NCI-H510A (cell line): ENCODE data around the gene ZC3H7A.
A peak's percentile ranks its signal among the peaks of the same experiment; 100 is the strongest.

Experiments
- DNase-seq: peaks from one replicate; lab custom pipeline; 2025; lab: John Stamatoyannopoulos, UW

Gene ZC3H7A

GRCh38 chr16:11737713-11738112 is 59.3 kb downstream of the ZC3H7A start:
- no peak for DNase-seq

- DNase-seq, result no peak
Measured at GRCh38 chr16:11736903-11737302, 60.2 kb downstream of the ZC3H7A start.

DNA sequence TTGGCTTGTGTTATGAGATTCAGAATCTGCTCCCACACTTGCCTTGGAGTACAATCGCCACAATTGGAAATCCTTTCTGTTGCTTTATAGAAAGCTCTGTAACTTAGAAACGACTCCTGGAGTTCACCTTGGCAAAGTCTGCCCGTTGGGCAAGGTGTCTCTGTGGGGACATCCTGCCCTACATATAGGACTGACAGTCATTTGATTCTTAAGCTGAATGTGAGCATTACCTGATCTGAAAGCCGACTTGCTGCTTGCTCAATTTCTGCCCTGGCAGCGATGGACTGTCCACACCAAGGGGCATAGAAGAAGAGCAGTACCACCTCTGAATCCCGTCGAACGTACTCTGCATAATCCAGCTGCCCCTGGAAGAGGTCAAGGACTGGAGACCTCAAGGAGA is 61.3 kb downstream of the ZC3H7A start:
- DNase-seq, result no peak

DNA sequence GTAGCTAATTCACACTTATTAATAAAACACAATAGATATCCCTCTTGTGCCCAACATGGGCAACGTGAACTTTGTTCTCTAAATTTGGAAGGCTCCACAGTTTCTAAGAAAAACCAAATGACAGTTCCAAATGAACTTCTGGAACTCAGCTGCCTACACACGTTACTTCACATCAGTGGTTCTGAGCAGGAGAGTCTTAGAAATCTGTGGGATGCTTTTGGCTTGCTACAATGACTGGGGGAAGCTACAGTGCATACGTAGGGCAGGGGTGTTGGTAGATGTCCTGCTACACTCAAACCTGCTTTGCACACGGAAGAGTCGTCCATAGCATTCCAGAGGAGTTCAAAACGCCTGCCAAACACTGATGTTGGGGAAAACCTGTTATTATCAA is 62.4 kb downstream of the ZC3H7A start:
- no peak for DNase-seq

- DNase-seq, result no peak
Measured at GRCh38 chr16:11734025-11734652, 62.9 kb downstream of the ZC3H7A start.

DNA sequence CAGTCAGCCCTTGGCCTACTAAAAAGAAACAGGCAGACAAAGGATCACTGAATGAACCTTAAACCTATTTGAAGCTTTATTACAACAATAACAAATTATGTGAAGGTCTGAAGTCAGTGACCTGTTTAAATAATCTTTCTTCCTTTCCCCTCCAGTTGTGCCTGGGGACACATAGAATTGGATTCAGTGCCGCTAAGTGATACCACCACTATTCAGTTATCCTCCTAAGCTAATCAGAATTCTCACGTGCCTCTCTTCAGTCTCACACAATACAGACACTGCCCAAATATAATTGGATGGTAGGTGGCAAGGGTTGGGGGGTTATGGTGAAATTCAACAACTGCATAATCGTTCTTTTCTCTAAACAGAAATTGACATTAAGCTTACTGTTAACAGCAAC is 65.8 kb downstream of the ZC3H7A start:
- DNase-seq, result no peak

GRCh38 chr16:11729787-11730186 is 67.3 kb downstream of the ZC3H7A start:
- DNase-seq, result no peak

DNA sequence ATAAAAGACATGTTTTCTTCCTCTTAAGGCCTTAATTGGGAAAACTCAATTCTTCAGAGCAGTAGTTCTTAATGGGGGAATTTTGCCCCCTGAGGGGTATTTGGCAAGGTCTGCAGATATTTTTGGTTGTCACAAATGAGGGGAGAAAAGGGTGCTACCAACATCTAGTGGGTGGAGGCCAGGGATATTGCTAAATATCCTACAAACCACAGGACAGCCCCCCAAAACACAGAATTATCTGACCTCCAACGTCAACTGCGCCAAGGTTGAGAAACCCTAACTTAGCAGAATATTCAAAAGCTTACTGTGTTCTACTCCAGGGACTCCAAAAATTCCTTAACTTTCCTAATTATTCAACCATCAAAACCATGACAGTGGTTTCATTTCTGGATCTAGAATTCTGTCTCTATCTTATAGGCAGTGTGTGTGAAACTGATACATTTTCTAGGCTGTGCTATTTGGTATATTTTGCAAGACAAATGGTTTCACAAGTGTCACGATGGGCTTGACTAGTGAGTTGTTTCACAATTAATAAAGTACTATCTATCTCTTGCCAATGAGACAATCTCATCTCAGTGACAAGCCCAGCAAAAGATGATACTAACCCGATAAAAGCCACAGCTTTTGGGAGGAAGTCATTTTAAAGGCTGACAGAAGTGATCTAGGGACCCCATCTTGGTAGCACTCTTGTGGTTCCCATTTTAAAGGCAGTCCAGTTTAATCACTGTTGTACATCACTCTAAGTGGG is 69.1 kb downstream of the ZC3H7A start:
- DNase-seq, result no peak

GRCh38 chr16:11726008-11726407 is 71.0 kb downstream of the ZC3H7A start:
- no peak for DNase-seq

DNA sequence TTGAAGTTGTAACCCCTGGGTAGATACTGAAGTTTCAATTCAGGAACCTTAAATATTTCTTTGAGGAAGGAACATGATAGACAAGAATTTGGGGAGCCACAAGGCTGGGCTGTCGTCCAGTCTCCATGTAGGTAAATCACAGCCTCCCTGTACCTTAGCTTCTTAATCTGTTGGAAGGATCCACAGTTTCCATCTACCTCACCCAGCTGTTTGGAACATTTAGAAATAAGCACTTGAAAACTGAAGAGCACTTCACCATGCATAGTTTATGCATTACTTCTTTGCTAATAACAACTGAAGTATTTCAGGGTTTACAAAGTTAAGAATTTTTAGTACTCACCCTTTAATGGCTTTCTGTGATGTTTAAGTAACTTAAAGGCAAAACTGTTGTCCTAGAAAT is 71.6 kb downstream of the ZC3H7A start:
- peak; percentile 13 for DNase-seq

DNA sequence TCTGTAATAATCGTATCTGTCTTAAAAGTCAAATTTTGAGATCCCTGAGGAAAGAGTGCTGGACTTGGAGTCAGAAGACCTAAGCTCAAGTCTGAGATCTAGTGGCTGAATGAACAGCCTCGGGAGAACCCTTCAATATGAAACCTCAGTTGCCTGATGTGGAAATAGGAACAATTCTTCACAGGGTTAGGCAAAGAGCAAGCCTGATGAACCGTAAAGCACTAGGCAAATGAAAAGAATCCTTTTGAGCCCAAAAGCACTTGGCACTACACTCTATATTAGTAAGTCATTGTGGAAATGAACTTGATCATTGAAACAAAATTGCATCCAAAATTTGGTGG is 74.6 kb downstream of the ZC3H7A start:
- no peak for DNase-seq

DNA sequence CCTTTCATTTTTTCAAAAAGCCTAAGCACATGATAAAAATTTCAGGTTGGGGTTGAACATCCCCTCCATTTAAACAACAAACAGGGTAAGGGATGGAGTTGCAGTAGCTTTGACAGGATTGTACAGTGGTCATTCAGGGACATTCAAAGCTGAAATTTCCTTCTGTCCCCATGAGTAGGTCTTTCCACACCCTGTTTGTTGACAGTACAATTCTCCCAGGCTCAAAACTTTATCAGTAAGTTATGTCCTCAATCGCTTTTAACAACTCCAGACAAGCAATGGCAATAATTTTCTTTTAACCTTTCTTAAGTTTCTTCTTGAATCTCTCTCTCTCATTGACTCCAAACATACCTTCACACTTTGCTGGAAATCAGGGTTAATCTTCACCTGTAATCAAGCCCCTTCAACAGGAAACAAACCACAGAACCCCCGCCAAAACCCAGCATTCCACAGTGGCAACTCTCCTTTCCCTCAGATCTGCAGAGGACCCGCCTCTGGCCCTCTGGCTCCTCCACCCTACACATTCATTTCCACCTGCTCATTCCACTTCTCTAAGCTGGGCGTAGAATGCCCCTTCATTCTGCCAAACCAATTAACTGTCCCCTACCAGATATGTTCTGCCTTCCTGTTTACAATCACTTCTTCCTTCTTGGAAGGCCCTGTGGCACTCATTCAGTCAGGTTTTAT is 75.1 kb downstream of the ZC3H7A start:
- DNase-seq, result no peak

DNA sequence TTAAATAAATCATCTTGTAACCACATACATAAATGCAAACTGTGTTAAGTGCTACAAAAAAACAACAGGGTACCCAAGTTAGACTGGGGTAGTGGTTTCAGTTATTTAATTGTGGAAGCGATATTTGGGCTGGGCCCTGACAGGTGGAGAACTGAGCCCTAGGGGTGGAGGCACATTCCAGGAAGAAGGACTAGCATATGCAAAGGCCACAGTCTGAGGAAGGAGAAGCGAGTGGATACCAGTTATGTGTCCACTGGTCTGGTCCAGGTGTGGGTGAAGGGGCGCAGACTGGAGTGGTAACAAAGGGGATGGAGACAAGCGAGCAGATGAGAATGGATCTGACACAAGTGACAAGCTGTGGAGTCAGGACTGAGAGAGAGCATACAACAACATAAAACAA is 77.3 kb downstream of the ZC3H7A start:
- DNase-seq, result no peak

DNA sequence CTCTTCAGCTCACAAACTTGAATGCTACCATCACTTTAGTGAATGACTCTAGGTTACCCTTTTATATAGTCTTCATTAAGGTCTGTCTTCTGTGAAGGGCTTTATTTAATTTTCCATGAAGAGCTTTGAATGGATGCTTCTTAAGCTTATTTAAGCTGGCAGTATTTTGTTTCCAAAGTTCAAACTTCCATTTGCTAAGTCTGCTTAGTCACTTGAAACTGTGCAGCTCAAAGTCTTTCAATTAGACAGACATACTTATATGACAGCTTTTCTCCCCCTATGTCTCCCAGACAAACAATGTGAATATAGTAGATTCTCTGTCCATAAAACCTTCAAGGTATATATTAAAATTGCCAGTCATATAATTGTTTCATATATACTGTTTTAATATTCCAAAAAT is 77.9 kb downstream of the ZC3H7A start:
- no peak for DNase-seq

GRCh38 chr16:11717811-11718210 is 79.2 kb downstream of the ZC3H7A start:
- no peak for DNase-seq

DNA sequence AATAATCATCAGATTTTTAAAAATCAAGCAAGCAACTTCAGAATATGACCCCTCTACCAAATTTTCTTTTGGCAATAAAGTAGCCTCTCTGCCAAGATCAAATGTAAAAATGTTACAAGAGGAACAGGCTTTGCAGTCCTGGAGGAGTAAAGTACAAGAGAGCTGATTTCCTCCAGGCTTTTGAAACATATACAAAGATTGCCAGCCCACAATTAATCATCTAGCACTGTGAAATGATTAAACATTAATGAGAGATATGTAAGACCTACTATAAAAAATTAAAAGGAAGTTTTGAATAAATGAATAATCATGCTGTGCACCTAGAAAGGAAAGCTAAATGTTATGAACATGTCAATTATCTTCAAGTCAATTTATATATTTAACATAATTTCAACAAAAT is 80.7 kb downstream of the ZC3H7A start:
- no peak for DNase-seq

DNA sequence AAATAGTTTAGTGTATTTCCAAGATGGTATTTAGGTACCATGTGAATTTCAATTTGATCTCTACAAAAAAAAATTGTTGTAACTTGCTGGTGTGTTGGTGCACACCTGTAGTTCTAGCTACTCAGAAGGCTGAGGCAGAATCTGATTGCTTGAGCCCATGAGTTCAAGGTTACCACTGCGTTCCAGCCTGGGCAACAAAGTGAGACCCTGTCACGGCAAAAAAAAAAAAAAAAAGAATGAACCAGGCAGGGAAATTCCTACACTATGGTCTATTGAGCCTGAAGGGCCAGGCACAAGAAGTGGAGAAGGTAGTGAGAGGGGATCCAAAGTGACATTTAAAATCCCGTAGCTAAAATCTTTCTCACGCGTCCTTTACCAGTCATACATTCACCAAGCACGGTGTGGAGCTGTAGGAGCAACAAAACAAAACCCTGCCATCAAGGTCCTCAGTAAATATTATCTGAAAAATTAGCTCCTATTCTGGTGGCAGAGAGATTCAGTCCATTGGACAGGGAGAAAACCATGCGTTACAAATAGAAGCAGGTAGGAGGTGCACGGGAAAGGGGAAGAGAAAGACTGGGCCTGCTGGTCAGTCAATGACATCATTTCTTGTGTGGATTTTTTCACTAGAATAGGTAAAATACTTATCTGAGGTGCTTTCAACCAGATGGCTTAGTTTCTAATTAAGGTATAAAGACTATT is 81.7 kb downstream of the ZC3H7A start:
- no peak for DNase-seq

- DNase-seq, result no peak
Measured at GRCh38 chr16:11712122-11712521, 84.9 kb downstream of the ZC3H7A start.

GRCh38 chr16:11711662-11712061 is 85.4 kb downstream of the ZC3H7A start:
- no peak for DNase-seq

GRCh38 chr16:11708421-11708820 is 88.6 kb downstream of the ZC3H7A start:
- DNase-seq, result no peak

GRCh38 chr16:11707679-11708197 is 89.3 kb downstream of the ZC3H7A start:
- DNase-seq, result no peak

GRCh38 chr16:11706180-11706742 is 90.8 kb downstream of the ZC3H7A start:
- DNase-seq, result no peak
